SW 1271 (cell line): ENCODE results near the gene VHLL.
A peak's percentile ranks its signal among the peaks of the same experiment; 100 is the strongest.
"Not testable (repeated sequence)": the region's sequence is repeated elsewhere in the genome, so short reads cannot be mapped to it uniquely, and the experiment has no call there.

Experiments
- DNase-seq, 2 experiments: peaks; one replicate each; lab custom pipeline; 2025; lab: John Stamatoyannopoulos, UW

VHLL gene

DNA sequence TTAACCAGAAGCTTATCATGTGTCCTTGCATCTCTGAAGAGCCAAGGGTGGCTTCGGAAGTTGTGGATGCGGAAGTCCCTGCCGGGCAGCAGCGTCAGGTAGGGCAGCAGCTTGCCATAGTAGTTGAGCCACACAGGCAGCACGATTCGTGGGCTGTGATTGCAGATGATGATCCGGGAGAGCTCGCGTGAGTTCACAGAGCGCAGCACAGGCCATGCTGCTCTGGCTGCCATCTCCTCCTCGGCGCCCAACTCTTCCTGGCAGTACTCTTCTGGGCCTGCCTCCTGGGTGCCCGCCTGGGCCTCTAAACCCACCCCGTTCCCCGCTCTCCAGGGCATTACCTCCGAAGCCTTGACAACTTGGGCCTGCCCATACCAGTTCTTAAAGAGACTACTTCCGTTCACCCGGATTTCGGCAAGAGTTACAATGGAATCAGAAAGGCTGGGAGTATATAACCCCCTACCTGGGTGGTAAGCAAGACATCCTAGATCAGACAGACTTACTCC is at the start of gene VHLL:
Gene VHLL (minus strand): TSS at position 456 of the 506 bp plus-strand sequence. CDS start 118 bp downstream, at position 338.
- no peak for DNase-seq

DNA sequence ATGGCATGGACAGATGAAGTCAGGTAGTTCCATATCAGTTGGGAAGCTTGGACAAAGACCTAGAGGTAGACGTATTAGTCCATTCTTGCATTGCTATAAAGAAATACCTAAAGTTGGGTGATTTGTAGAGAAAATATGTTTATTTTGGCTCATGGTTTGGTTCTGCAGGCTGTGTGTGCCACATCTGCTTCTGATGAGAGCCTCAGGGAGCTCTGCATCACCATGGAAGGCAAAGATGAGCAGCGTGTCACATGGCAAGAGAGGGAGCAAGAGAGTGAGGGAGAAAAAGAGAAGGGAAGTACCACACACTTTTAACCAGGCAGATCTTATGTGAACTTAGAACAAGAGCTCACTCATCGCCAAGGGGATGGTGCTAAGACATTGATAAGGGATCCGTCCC is 48.2 kb upstream of the VHLL start:
- DNase-seq: no peak

DNA sequence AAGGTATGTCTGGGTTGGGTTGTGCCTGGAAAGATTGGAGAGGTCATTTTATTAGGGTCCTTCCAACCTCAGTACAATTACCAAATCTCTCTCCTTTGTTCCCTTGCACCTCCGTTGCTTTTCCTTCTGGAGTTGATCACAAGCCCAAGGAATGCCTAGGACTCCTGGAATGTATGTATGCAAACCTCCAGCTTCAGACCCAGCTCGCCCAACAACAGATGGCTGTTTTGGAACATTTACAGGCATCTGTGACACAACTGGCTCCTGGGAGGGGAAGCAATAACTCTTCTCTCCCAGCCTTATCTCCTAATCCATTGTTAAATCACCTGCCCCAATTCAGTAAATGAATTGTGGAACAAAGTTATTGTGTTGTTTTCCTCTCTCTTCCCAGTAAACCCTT is 47.5 kb upstream of the VHLL start:
- DNase-seq: no peak

DNA sequence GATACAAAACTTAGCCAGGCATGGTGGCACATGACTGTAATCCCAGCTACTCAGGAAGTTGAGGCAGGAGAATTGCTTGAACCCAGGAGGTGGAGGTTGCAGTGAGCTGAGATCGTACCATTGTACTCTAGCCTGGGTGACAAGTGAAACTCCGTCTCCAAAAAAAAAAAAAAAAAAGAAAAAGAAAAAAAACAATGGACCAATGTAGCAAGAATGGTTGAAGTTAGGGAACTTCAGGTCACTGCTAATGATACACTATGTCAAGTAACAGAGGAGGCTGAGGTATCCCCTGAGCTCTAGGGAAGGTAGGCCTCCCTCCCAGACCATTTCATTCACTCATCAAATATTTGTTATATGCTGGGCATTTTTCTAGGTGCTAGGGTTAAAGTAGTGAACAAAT is 46.9 kb upstream of the VHLL start:
- not testable (repeated sequence) for DNase-seq

GRCh38 chr1:156344409-156344808 is 45.3 kb upstream of the VHLL start:
- DNase-seq: no peak

DNA sequence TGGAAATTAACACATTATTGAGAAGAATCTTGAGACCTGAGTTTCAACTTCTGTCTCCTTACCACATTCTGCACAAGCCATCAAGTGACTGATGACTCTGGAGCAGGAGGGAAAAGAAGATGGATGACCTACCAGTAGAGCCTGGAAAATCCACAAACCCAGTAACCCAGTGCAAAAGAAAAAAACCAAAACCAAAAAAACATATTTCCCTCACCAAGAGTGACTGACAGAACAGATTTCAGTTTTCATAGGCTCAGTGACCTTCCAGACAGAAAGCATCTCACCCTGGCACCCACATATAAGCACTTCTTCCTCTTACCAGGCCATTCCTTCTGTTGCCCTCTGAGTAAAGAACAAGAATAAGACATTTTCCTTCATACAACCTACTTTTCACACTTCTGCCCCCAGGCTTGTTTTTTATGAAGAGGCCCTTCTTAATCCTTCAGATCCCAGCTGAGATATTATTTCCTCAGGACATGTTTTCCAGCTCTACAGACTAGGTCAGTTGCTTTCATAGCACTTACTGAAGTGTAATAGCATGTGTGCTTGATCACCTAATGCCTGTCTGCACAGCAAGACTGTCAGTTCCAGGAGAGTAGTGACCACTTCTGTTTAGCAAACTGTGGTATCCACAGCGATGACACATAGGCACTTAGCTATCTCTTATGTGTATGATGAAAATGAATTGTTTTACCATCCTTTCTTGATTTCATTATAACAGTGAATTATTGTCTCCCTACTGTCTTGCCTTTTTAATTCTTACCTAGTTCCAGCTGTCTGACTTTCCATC is 43.3 kb upstream of the VHLL start:
- DNase-seq: no peak

DNA sequence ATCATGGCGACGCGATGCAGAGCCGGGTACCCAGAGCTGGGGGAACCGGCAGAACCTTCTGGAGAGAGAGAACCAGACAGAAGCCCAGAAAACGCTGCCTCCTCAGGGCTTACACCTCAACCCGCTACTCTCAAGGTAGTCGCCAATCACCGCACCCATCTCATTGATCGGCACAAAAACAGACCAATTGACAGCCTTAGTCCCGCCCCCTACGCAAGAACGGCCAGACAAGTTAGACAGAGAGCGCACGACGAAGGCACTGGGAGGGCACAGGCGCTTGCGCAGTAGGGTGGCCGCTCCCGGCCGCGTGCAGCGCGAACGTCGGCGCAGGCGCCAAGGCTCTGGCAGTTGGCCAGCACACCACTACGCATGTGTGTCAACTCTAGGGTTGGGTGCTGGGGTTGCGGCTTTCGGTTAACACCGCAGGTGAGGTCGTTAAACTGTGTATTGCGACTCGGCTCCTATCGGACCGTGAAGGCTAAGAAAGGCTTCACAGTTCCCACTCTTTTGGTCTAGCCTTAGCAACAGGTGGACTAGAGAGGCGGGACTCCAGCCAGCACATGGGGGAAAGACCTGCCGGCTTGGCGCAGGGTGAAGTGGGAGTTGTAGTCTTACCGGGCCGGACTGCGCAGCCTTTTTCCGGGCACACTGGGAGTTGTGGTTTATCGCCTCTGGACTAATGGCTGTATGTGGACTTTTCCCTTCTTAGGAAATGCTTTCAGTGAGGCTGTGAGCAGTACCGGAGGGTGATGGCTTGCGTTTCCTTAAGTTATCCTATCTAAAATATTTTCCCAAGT is 39.3 kb upstream of the VHLL start, which contains the start of the genes CCT3 and TSACC:
Gene CCT3 (minus strand): TSS at position 113 of the 797 bp plus-strand sequence. CDS start 108 bp downstream, at position 5.
Gene TSACC (plus strand): TSS at position 347 of the 797 bp plus-strand sequence. CDS start 1,232 bp downstream, outside the sequence.
- DNase-seq: peak; percentile 93 to 97

DNA sequence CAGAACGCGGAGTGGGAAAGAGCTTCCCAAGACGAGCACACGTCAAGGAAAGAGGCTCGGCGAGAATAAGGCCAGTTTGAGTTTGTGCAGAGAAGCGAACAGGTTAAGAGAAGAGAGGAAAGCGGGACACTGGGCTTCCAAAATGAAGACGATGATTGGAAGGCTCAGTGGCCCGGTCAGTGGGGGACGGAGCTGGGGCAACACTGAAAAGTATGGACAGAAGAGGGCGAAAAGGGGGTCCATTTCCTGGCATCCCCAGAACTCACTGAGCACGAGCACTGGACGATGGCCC is 38.7 kb upstream of the VHLL start:
- DNase-seq: no peak

DNA sequence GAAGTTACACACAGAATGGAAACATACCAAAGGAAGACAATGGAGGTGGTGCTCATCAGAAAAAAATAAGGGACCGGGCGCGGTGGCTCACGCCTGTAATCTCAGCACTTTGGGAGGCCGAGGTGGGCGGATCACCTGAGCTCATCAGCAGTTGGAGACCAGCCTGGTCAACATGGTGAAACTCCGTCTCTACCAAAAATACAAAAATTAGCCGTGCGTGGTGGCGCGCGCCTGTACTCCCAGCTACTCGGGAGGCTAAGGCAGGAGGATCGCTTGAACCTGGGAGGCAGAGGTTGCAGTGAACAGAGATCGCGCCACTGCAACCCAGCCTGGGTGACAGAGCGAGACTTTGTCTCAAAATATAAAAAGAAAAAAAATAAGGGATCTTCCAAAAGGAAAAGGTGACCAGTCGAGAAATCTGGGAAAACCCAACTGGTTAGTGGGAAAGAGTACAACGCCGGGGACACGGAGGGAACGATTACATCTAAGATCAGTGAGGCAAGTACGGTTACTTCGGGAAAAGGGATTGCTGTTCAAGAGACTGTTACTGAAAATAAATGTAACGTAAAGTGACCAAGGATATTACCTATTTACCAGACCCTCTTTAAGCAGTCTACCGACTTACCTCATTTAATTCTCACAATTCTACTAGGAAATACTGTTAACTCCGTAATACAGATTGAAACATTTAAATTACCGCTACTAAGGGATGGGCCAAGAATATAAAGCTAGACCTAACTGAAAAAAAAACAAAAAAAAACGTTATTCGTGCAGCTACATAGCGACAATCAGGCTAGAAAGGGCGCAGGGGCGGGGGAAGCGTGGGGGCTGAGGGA is 38.2 kb upstream of the VHLL start:
- no peak for DNase-seq

- no peak for DNase-seq
Measured at GRCh38 chr1:156336242-156336641, 37.1 kb upstream of the VHLL start.

DNA sequence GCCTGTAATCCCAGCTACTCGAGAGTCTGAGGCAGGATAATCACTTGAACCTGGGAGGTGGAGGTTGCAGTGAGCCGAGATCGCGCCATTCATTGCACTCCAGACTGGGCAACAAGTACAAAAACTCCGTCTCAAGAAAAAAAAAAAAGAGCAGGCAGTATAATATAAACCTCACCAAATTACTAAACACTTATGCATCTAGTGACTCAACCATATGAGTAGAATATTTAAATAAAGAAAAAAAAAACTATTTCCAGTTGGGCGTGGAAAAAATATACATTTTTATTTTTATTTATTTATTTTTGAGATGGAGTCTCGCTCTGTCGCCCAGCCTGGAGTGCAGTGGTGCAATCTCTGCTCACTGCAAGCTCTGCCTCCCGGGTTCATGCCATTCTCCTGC is 24.1 kb upstream of the VHLL start:
- DNase-seq: not testable (repeated sequence)

DNA sequence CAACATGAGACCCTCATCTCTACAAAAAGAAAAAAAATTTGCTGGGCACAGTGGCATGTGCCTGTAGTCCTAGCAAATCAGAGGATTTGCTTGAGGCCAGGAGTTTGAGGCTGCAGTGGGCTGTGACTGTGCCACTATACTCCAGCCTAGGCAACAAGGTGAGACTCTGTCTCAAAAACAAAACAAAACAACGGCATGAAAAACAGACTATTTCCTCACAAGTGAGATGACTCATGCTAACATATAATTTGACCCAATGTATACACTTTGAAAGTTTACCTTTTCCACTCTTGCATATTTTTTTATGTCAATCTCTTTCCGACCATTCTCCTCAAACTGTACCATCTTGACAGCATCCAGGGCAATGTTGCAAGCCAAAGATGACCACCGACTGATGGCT is 21.5 kb upstream of the VHLL start:
- DNase-seq: no peak

- DNase-seq: peak in 1 of 2 experiments; percentile 15
Measured at GRCh38 chr1:156319664-156320063, 20.6 kb upstream of the VHLL start.

GRCh38 chr1:156316909-156317308 is 17.8 kb upstream of the VHLL start:
- DNase-seq: no peak

DNA sequence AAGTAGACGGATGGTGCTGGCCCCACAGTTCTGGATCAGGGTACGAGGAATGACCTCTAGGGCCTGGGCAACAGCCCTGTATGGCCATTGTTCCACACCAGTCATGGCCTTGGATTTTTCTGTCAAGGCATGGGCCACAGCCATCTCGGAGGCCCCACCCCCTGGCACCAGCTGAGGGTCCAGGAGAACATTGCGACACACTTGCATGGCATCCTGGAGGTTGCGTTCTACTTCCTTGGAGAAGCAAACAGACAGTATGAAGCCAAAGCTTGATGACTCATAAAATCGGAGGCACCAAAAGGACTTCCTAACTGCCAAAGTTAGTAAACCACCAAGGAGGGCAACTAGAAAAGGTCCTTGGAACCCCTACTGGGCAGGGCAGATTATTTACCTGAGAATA is 11.9 kb upstream of the VHLL start:
- no peak for DNase-seq

DNA sequence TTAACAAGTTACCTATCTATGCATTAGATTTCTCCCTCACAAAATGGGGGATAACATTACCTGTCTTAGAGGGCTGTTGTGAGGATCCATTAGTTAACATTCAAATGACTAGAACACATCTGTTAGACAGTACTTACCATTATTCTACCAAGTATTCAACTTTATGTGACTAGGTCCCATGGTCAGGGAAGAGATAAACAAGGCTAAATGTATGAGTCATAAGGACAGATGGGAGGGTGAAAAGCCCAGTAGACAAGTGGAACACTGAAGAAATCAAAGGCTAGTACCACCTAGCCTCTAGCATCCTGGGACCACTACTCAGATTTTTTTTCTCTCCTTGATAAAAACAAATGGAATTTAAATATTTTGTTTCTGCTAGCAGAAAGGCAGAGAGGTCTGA is 9.0 kb upstream of the VHLL start:
- DNase-seq: no peak

DNA sequence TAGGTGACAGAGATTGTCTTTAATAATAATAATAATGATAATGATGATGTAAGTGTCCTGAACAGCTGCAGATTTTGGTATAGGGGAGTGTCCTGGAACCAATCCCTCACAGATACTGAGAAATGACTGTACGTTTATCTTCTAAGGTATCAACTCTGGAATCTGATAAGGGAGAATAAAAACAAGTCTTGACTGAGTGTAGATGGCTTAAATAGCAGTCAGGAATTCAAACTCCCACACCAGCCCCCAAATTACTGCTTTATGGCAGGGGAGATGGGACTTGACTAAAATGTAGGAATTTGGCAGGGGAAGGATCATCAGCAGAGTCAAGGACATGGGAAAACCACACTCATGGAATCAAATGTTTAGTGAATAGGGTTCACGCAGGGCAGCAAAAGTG is 6.1 kb upstream of the VHLL start:
- no peak for DNase-seq

GRCh38 chr1:156303241-156303640 is 4.1 kb upstream of the VHLL start:
- DNase-seq: no peak

- peak in 1 of 2 experiments; percentile 45 for DNase-seq
Measured at GRCh38 chr1:156295391-156295947, 3.6 kb downstream of the VHLL start, which contains the start of gene GLMP. TSS of gene GLMP (minus strand) at chr1:156295679. CDS start at chr1:156295645, 34 bp downstream.

DNA sequence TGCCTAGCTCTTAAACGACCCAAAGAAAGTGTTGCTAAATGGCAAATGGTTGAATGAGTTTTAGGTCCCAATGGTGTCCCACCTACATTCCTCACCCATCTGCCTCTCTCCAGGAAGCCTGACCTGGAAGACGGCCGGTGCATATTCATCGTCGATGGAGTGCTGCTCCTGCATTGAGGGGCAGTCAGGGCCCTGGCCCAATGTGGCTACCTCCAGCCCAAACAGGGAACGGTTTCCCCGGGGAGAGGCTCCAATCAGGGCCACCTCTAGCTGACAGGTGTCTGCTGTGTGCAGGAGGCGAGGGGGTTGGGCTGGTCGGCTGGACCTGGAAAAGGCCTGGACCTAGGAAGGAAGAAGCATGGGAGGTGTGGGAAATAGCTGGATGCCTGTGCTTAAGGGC is 5.2 kb downstream of the VHLL start:
- DNase-seq: no peak

- DNase-seq: no peak
Measured at GRCh38 chr1:156293098-156293434, 6.0 kb downstream of the VHLL start.
